ENCODE results near the gene GPR146.

Gene GPR146

DNA sequence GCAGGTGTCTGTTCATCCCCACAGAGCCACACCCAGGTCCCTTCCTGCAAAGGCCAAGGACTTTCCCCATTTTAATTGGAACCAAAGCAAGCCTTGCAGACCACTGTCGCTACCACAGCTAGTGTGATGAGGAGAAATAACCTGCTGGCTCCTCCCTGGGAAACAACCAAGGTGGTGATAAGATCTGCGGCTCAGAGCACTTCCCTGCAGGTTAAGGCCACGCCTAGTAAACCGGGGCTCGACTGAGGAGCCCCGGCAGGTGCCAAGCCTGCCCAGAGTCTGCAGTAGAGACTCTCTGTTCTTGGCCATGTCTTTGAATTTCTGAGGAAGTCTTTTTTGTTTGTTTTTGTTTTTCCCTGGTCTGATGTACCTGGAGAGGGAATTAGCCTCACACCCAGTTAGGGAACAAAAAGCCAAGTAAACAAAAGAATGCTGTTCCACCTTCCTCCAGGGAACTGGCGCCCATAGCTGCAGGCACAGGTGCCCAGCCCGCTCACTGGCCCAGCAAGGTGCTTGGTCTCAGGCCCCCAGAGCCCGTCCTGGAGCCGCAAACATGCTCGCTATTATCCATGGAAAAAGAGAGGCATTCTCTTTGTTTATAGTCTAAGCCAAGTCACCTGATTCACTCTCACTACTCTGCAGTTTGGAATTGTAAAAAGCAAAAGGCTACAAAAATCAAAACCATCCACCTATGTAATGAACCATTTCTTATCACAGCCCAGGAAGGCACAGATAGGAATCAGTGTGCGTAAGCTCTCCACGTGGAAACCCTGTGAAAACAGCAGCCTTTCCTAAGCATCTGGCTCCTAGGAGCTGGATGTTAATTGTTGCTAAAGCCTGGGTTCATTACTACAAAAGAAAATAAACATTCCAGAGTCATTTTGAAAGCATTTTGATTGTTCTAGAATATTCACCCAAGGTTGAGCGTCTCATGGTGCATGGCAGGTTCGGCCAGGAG, 2.7 kb downstream of the GPR146 start:
- no peak for DNase-seq

DNA sequence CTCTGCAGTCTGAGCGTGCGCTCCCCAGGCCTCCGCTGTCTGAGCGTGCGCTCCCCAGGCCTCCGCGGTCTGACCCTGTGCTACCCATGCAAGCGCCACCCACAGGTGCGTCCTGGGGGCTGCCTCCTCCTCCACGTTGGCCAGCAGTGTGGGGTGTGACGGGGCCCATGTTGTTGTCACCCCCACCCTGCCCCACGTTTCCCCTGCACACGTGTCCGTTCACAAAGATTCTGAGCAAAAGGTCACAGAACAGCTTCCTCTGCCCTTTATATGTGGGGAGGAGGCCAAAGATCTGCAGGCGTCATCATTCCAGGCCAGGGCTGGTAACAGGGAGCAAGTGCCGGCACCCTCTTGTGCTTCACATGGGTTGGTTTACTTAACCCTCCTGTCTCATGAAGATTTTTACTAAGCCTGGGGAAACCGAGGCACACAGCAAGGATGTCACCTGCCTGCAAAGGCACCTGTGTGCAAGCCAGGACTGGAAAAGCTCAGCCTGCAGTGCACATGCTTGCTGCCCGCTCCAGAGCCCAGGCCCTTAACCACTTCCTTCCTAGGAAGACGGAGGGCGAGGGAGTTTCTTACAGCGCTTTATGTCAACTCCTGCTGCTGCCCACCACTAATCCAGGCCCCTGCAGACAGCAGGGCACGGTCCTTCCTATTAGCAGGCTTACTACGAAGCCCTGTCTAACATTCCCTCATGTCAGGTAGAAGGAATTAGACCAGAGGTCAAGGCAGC, 4.8 kb downstream of the GPR146 start:
- no peak for DNase-seq

DNA sequence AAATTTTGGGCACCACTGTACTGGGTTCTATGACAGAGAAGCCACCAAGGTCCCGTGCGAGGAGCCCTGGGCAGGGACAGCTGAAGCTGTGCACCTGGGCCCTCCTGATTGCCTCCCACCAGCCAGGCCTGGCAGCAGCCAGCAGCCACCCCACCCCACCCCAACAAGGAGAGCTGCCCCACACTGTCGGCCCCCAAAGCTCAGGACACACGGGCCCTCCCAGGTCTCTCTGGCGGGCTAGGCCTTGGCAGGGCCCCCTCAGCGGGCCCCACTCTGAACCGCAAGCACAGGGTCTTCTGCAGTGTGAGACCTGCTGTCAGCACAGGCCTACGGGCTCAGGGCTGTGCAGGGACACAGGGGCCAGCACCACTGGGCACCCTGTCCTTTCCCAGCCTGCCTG, 5.5 kb downstream of the GPR146 start:
- no peak for DNase-seq

DNA sequence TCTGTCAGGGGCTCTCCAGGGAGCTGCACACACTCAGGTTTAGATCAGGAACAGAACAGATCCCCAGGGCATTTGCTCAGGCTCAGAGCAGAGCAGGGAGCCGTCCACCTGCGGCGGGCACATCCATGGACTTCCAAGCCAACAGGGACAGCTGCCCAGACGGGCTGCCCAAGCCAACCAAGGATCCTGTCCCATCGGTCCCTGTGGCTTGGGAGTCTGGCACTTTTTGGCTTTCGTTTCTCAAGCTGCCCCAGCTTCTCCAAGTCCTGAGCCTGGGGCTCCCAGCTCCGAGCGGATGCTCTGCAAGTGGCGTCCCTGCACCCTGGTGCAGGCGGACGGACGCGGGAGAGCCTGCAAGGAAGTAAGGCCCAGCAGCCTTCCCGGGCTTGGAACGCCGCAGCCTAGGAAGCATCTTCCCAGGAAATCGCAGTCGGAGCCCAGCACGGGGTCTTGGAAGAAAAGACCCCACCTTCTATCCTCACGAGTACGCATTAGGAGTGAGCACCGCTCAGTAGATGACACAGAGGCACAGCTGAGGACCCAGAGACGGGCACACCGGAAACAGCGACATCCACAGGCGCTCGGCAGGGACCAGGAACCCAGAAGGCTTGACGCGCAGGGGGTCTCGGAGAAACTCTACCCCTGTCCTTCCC, 6.0 kb downstream of the GPR146 start:
- no peak for DNase-seq

DNA sequence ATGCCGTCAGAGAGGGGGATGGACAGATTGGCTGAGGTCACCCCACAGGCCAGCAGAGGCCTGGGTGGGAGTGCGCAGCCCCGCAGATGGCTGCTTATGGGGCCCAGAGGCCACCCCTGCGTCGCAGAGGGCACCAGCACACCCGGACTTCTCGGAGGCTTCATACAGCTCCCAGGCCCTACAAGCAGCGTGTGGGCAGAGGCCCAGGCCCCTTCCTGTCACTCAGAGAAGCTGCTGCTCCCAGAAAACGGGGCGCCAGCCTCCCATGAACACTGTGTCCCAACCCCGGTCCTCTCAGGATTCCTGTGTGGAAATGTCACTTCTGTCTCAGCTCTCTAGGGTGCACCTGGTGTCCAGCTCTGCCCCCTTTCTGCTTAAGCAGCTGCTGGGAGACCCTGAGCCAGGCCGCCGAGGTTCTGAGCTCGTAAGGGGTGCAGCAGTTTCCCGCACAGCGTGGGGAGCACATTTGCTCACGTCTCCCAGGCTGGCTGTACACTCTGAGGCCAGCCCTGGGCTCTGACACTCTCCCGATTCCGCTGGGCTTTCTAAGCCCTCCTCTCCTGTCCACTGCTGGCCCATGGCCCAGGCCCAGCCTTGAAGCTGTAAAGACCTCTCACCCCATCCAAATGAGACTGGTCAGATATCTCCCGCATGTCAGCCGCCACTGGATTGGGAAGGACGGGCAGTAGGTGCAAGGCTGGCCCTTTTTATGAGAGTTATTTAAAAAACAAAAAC, 6.8 kb downstream of the GPR146 start:
- DNase-seq: no peak

DNA sequence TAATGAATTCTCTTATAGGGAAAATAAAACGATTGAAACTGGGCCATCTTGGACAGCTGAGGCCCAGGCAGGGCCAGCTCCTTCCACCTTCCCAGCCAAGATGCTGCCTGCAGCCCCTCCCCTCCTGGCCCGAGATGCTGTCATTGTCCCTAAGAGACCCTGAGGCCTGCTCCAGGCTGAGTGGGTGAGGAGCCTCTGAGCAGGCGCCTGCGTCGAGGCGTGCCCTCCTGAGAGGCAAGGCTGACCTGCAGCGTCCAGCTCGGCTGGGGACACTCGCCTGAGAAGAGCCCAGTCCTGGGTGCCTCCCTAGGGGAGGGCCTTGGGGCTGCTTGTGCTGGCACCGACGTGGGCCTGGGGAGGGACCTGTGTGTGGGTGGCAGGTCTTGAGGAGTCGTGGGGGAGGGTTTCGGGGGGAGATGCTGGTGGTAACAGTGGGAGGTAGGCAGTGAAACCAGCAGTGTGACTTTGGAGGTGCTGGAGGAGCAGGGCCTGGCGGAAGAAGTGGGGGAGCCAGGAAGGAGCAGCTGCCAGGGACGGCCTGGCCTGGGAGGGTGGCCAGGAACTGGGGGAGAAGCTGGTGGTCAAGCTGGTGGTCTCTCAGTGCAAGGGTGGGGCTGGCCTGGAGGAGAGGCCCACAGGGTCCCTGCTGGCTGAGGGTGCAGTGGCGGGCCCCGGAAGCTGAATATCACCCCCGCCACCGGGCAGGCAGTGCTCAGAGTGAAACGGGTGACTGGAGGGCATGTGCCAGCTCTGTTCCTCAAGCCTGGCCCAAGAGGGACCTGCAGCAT, 7.9 kb downstream of the GPR146 start:
- no peak for DNase-seq

DNA sequence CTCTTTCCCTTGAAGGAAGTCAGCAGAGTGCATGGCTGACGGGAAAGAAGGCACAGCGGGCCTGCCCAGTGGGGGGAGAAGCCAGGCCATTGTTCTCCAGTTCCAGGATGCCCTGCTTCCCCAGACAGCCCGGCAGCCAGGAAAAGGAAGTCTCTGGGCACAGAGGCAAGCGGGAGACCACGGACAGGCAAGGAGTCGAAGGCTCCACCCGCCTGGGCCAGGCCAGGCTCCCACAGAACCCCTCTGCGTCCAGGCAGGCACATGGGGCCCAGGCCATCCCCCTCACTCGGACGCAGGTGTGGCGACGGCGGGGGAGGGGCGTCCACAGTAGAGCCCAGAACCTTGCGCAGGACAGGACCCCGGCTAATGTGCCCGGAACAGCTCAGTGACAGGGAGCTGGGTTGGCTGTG, 8.7 kb downstream of the GPR146 start:
- no peak for DNase-seq

DNA sequence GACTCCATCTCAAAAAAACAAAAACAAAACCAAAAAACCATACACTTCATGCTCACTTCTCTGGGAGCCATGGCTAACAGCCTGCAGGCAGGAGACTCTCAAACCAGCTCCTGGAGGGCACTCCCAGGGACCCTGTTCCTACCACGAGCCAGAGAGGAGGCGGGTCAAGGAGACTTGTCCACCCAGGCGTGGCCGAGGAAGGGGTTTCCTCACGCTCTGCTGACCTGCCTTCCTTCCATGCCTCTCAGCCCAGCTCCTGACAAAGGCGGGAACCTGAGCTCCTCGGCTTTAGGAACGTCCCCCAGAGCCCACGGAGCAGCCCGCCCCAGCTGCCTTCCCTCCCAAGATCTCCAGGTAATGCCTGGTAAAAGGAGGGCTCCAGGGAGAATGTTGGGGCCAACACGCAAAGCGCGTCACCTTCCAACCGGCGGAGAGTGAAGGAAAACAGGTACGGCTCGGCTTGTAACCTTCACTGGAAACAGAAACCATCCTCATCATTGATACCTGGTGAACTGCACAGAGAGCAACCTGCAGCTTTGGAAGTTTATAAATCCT, 9.5 kb downstream of the GPR146 start:
- no peak for DNase-seq

DNA sequence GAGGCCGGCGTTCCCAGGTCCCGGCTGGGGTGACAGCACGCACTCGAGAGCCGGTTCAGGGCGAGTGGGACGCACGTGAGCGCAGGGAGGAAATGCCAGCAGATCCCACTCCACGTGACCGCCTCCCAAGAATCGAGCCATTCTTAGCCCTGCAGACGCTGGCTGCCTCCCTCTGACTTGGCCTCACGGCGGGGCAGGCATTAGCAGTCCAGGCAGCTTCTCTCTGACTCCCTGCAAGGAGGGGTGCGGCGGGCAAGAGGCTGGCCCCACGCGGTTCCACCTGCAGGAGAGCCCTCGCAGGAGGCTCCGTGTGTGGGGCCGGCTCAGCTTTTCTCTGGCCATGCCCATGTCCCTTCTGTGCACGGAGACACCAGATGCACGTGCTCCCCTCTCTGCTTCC, 10.1 kb downstream of the GPR146 start:
- DNase-seq: no peak

DNA sequence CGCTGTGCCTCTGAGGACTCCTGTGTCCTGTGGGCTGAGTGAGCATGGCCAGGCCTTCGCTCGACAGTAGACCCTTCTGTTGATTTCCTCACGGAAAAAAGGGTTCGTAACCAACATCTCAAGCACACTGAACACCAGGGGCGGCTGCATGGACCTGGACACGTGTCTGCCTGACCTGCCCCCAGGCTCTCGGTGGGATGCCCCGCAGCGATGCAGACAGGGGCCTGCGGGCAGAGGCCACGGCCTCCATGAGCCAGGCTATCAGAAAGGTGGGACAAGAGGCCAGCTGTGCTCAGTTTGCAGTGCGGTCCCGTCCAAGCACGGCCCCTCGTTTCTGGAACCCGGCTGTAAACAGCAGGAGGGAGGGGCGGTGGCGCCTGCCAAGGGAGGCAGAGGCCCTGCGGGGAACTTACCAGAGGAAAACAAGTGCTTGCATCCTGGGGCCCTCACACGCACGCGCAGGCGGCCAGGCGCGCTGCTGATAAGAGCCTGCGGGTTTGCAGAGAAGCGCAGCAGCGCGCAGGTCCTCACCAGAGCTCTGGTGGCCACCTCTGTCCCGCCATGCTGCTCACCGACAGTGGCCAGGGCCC, 10.6 kb downstream of the GPR146 start:
- peak; percentile 19 for DNase-seq

DNA sequence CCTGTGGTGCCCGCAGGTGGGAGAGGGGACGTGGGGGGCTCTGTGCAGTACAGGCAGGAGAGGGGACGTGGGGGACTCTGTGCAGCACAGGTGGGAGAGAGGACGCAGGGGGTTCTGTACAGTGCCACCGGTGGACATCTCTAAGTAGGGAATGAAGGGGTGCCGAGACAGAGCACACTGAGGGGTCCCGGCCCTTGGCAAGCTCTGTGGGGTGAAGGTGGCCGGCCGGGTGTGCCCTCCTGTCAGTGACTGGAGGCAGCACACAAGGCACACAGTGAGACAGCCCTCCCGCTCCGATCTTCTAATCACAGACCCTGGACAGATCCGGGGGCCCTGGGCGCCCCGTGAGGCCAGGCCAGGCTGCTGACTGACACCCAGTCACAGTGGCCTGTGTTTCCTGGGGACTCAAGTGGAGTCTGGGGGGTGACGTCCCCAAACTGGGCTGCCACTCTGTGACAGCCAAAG, 11.2 kb downstream of the GPR146 start:
- no peak for DNase-seq

DNA sequence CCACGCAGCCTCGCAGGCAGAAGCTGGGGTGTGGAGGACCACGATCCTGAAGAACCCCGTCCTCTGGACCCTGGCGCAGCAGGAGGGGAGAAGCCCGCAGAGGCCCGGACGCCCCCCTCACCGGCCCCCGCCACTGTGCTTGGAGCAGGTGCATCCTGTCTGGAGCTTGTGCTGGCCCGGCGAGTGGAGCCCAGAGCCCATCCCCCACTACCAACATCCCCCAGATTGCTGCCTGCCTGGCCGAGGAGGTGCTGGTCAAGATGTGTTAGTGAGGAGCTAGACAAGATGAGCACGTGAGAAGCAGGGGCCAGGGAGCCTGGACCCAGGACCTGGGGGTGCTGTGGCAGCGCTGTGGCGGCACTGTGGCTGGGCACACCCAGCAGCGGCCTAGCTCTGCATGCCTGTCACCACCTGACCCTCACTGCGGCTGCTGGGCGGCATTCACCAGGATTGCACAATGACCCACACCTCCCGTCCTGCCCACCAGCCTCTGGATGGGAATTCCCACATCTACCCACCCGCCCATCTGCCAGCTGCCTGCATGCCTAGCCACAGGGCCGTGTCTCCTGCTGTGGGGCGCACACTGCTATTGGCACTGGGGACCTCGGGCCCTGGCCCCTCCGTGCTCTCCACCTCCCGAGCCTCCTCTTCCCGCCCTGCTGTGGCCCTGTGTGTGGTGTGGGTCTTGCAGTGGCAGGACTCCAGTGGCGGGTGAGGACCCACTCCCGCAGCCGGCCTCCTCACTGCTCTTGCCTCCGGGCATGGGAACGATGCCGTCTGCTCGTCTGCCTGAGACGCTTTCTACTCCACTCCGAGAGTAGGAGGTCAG, 11.8 kb downstream of the GPR146 start:
- no peak for DNase-seq

DNA sequence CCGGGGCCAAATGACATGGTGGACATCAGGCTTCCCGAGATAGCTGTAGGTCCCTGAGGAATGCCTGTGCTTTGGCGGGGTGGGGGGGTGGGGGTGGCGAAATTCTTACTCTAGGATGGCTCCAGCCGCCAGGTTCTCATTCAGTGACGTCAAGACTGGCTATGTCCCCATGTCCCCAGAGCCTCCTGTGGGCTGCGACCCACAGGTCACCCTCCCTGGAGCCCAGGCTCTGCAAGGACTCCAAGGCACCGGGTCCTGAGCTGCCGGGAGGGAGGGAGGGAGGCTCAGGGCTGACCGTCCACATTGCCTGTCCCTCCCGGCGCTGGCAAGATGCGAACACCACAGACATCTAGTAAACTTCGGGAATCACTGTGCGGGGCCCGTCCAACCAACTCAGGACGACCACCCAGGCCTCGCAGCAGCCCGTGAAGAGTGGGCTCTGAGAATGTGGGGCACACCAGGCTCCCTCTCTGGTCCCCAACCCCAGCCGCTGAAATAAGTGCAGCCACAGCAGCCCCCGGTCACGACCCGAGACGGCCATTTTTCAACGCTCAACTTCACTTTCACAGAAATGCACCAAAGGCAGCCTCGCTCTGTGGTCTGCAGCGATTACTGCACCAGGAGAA, 12.6 kb downstream of the GPR146 start:
- DNase-seq: no peak

DNA sequence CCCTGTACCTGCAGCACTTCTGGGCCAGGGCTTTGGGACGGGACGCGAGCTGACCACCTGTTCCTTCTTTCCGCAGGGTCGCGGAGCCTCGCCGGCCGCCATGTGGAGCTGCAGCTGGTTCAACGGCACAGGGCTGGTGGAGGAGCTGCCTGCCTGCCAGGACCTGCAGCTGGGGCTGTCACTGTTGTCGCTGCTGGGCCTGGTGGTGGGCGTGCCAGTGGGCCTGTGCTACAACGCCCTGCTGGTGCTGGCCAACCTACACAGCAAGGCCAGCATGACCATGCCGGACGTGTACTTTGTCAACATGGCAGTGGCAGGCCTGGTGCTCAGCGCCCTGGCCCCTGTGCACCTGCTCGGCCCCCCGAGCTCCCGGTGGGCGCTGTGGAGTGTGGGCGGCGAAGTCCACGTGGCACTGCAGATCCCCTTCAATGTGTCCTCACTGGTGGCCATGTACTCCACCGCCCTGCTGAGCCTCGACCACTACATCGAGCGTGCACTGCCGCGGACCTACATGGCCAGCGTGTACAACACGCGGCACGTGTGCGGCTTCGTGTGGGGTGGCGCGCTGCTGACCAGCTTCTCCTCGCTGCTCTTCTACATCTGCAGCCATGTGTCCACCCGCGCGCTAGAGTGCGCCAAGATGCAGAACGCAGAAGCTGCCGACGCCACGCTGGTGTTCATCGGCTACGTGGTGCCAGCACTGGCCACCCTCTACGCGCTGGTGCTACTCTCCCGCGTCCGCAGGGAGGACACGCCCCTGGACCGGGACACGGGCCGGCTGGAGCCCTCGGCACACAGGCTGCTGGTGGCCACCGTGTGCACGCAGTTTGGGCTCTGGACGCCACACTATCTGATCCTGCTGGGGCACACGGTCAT, 13.3 kb downstream of the GPR146 start:
- DNase-seq: no peak

DNA sequence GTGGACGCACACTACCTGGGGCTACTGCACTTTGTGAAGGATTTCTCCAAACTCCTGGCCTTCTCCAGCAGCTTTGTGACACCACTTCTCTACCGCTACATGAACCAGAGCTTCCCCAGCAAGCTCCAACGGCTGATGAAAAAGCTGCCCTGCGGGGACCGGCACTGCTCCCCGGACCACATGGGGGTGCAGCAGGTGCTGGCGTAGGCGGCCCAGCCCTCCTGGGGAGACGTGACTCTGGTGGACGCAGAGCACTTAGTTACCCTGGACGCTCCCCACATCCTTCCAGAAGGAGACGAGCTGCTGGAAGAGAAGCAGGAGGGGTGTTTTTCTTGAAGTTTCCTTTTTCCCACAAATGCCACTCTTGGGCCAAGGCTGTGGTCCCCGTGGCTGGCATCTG, 14.0 kb downstream of the GPR146 start:
- no peak for DNase-seq

DNA sequence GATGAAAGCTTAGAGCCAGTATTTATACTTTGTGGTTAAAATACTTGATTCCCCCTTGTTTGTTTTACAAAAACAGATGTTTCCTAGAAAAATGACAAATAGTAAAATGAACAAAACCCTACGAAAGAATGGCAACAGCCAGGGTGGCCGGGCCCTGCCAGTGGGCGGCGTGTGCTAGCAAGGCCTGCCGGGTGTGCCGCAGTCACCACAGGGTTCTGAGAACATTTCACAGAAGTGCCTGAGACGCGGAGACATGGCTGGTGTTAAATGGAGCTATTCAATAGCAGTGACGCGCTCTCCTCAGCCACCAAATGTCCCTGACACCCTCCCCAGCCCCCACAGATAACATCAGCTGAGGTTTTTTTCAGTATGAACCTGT, 14.5 kb downstream of the GPR146 start:
- peak; percentile 35 for DNase-seq

DNA sequence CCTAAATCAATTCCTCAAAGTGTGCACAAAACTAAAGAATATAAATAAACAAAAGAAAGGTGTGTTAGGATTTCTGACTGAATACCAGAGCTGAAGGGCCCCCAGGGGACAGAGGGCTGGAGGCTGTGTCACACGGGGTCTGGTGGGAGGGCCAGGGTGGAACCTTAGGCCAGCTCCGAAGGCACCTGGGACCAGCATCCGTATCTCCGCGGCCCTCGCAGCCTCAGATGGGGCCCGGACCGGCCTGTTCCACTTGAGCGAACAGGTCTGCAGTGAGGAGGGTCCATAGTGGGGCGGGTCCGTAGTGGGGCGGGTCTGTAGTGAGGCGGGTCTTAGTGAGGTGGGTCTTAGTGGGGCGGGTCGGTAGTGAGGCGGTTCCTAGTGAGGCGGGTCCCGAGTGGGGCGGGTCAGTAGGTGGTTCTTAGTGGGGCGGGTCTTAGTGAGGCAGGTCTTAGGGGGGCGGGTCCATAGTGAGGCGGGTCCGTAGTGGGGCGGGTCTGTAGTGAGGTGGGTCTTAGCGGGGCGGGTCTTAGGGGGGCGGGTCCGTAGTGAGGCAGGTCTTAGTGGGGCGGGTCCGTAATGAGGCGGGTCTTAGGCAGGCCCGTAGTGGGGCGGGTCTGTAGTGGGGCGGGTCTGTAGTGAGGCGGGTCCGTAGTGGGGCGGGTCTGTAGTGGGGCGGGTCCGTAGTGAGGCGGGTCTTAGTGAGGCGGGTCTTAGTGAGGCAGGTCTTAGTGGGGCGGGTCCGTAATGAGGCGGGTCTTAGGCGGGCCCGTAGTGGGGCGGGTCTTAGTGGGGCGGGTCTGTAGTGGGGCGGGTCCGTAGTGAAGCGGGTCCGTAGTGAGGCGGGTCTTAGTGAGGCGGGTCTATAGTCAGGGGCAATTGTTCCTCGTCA, 15.1 kb downstream of the GPR146 start:
- no peak for DNase-seq
